Measurements from ENCODE around the gene HLCS. TPM values are rescaled to one million over a fixed set of nuclear protein-coding genes. Genes with fewer than 3 reads are reported as not detected.

The HLCS gene
- total RNA-seq, 1 experiment from 2014 or later = 12.7 TPM

GRCh38 chr21:36769051-36769839 lies 197.2 kb downstream of the HLCS start:
- Histone ChIP-seq H2AK5ac (ENCODE audit: insufficient read length, low read length) (no peak overlapping the region), H3K18ac (ENCODE audit: insufficient read length, low read depth, low read length) (no peak overlapping the region), H3K23ac (ENCODE audit: insufficient read length, low read depth, low read length) (no peak overlapping the region), H2BK5ac (ENCODE audit: insufficient read length, low read length) (no peak overlapping the region), H3K23me2 (ENCODE audit: insufficient read length, low read depth, low read length, poor library complexity, severe bottlenecking) (no peaks in the 10 kb centered on the region), H3K56ac (ENCODE audit: insufficient read length, low read depth, low read length) (no peak overlapping the region), H3K9ac (ENCODE audit: extremely low read depth, insufficient read length, low read length) (no peak overlapping the region), H3K27ac (ENCODE audit: insufficient read length, low read depth, low read length) (no peak overlapping the region), H4K91ac (ENCODE audit: insufficient read length, low read depth, low read length) (no peak overlapping the region), H4K8ac (replicated peaks; ENCODE audit: insufficient read length, low read depth, low read length) (no peak overlapping the region), H2BK15ac (ENCODE audit: low read depth, low read length) (no peak overlapping the region), H4K5ac (ENCODE audit: insufficient read length, low read depth, low read length) (no peak overlapping the region), H3T11ph (ENCODE audit: low read length) (no peak overlapping the region), H3K4me2 (ENCODE audit: insufficient read depth, insufficient read length, low read length) (no peak overlapping the region), H3K14ac (ENCODE audit: insufficient read depth, low read length) (no peak overlapping the region), H3K9me3 (ENCODE audit: control insufficient read depth, low read depth, low read length) (no peaks in the 10 kb centered on the region), H3K79me1 (ENCODE audit: insufficient read depth, low read depth, low read length, poor library complexity, severe bottlenecking) (no peaks in the 10 kb centered on the region), H2AFZ (ENCODE audit: low read length) (no peak overlapping the region), H3K4ac (ENCODE audit: low read depth, low read length) (no peak overlapping the region), H3K79me2 (ENCODE audit: insufficient read depth, low read length) (no peaks in the 10 kb centered on the region), H3K4me1 (ENCODE audit: insufficient read depth, low read length) (no peaks in the 10 kb centered on the region; the same call in 1 of the 2 replicates), H4K20me1 (ENCODE audit: control insufficient read depth, insufficient read depth, insufficient read length) (no peaks in the 10 kb centered on the region), H2BK20ac (ENCODE audit: low read depth, low read length, poor library complexity, severe bottlenecking) (no peak overlapping the region), H3K27me3 (ENCODE audit: insufficient read depth, low read length) (no peaks in the 10 kb centered on the region), H2BK12ac (ENCODE audit: insufficient read length, low read depth, low read length) (no peak overlapping the region), H2BK120ac (ENCODE audit: low read depth, low read length, poor library complexity, severe bottlenecking) (no peak overlapping the region)
- H3K4me1 Mint-ChIP-seq = peaks cover 19 to 22% of the 10 kb centered on the region in 2 experiments
- H3K9me3 Mint-ChIP-seq = no peaks in the 10 kb centered on the region
- no peak for DNase-seq
- H3K27ac Mint-ChIP-seq = peak overlapping the region in 1 of 3 experiments; percentile 5; a peak in 1 of 7 replicates
- no peaks in the 10 kb centered on the region for H3K36me3 Mint-ChIP-seq (ENCODE audit: insufficient read depth in 1 of 3, low read depth in 3 of 3)
- TF ChIP-seq CTCF (conservative IDR thresholded peaks at IDR 0.05) = no peak
- no peak overlapping the region for H3K4me3 Mint-ChIP-seq
- H3K27me3 Mint-ChIP-seq (ENCODE audit: low read depth) = no peaks in the 10 kb centered on the region
- WGBS (ENCODE audit: extremely low coverage, insufficient read length, low lambda C conversion rate) = no CpG with 5 or more reads among the region's 8 CpGs

Data from H9 (cell line).